BJ (cell line): ENCODE results near the gene GPHA2. TPM values are rescaled to one million over a fixed set of nuclear protein-coding genes. Genes with fewer than 3 reads are reported as not detected.
A peak's percentile ranks its signal among the peaks of the same experiment; 100 is the strongest.

Experiments
- CTCF ChIA-PET: fragments of 350-600 bp; formaldehyde crosslinking; extraction: SDS; loops from one replicate; lab custom pipeline; 2021; ENCODE audit warnings: antibody characterized with exemption, inconsistent platforms; lab: Yijun Ruan, JAX
- POLR2A ChIA-PET: fragments of 300-600 bp; sonication (Branson Sonifier 250); formaldehyde crosslinking; extraction: SDS; loops from one replicate; lab custom pipeline; 2021; ENCODE audit warnings: antibody characterized with exemption; lab: Charles Lee
- DNase-seq: peaks from one replicate; pipeline ENCODE4 v3.0.0-alpha.2; 2011; ENCODE audit warnings: low read depth
- H3K27me3 ChIP-seq: 2 replicates; pipeline ENCODE4 v1.6.0; 2011; ENCODE audit warnings: low read length; ENCODE audit not compliant: control insufficient read depth, insufficient read depth
- H3K36me3 ChIP-seq: 2 replicates; pipeline ENCODE4 v1.5.1; 2011; ENCODE audit warnings: low read length; ENCODE audit not compliant: control insufficient read depth, insufficient read depth
- H3K4me3 ChIP-seq: 2 replicates; pipeline ENCODE4 v1.5.1; 2011; ENCODE audit warnings: low read depth, mild to moderate bottlenecking, control low read depth, low read length
- polyA plus RNA-seq: library from polyadenylated mRNA; depleted of rRNA; stranded (reverse); fragments of >200 nt; gene quantifications from 2 replicates; pipeline ENCODE4 v1.2.3, GENCODE V29; 2011
- TF ChIP-seq, protein P1 (sequence below): IDR thresholded peaks from 2 replicates; pipeline ENCODE4 v1.5.1; 2011; ENCODE audit warnings: low read depth, mild to moderate bottlenecking, control low read depth, inconsistent platforms, low read length, moderate library complexity; ENCODE audit not compliant: insufficient read depth

The GPHA2 gene
- polyA plus RNA-seq, 1 experiment = not detected

DNA sequence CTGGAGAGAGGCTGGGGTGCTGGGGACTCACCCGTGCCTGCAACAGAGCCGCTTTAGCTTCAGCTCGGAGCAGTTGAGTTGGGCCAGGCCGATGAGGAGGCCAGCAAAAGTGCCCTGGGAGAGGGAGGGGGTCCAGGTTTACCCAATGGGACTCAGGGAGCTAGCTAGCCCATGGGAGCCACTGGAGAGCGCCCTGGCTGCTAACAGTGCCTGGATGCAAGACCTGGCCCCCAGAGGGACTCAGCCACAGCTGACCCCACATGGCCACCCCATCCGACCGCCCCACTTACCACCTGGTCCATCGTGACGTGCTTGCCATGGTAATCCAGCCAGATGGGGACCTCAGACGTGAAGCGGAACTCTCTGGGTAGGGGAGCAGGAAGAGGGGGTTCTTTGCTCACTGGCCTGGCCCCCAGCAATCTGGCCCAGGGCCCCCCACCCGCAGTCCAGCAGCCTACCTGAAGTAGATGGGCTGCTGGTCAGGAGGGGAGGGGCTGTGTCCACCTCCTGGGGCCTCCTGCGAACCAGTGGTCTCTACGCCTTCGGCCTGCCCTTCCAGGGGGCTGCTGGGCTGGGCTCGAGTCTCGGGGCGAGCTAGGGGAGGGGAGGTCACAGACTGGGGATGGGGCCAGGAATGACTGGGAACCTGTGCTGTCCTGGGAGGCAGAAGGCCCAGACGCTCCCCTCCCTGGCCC lies 38.2 kb downstream of the GPHA2 start:
- ChIA-PET POLR2A (no interaction called here), CTCF (interaction anchor here (1.3 to 29.7 kb wide), 5 partner anchors 7 to 213 kb away, joined by 3 to 797 read pairs (median 4); partner anchors contain the start of gene CDC42BPG)
- DNase-seq = no peak
- H3K4me3 ChIP-seq = no peak overlapping the region
- TF ChIP-seq, protein P1, sequence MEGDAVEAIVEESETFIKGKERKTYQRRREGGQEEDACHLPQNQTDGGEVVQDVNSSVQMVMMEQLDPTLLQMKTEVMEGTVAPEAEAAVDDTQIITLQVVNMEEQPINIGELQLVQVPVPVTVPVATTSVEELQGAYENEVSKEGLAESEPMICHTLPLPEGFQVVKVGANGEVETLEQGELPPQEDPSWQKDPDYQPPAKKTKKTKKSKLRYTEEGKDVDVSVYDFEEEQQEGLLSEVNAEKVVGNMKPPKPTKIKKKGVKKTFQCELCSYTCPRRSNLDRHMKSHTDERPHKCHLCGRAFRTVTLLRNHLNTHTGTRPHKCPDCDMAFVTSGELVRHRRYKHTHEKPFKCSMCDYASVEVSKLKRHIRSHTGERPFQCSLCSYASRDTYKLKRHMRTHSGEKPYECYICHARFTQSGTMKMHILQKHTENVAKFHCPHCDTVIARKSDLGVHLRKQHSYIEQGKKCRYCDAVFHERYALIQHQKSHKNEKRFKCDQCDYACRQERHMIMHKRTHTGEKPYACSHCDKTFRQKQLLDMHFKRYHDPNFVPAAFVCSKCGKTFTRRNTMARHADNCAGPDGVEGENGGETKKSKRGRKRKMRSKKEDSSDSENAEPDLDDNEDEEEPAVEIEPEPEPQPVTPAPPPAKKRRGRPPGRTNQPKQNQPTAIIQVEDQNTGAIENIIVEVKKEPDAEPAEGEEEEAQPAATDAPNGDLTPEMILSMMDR = no peak
- H3K36me3 ChIP-seq = peaks cover 27% of the 10 kb centered on the region
- no peaks in the 10 kb centered on the region for H3K27me3 ChIP-seq

GRCh38 chr11:64896448-64897022 lies 39.2 kb downstream of the GPHA2 start:
- Histone ChIP-seq H3K4me3 (no peak overlapping the region), H3K36me3 (peaks cover 21% of the 10 kb centered on the region), H3K27me3 (no peaks in the 10 kb centered on the region)
- POLR2A ChIA-PET = no interaction called here
- CTCF ChIA-PET = interaction anchor here (1.1 to 29.7 kb wide), 4 partner anchors 8 to 40 kb away, joined by 4 to 797 read pairs (median 8); partner anchors contain the start of gene CDC42BPG
- TF ChIP-seq, protein P1 = no peak
- DNase-seq = no peak

DNA sequence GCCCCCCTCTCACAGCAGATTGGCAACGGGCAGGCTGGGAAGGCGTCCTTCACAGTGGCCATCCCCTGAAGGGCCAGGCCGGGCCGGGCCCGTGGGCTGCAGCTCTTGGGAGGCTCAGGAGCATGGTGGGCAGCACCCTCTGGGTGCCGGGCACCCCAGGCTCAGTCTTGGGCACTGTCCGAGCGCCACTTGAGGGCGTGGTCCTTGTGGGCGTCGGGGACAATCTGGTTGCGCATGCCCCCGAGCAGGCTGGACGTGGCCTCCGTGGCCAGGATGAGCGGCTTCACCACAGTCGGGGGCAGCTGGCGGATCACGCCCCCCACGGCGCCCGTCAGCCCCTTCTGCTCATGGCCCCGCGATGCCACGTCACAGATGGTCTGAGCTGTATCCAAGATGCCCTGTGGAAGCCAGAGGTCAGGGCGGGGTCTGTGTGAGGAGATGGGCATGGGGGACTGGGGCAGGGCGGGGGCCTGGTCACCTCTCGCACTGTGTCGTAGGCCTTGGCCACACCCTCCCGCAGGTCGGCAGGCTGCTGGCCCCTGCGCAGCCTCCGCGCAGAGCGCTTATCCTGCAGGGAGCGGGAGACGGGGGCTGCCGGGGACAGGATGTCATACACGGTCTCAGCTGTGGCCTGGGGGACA lies 40.8 kb downstream of the GPHA2 start:
- no peaks in the 10 kb centered on the region for H3K27me3 ChIP-seq
- ChIA-PET POLR2A (interaction anchor here (0.6 kb wide), 1 partner anchor 35 kb away, joined by 3 read pairs; no protein-coding TSS in a partner anchor), CTCF (interaction anchor here (0.9 to 29.7 kb wide), 13 partner anchors 9 to 120 kb away, joined by 3 to 797 read pairs (median 6); partner anchors contain the start of genes ARL2 and CDC42BPG)

GRCh38 chr11:64894070-64894811 lies 41.5 kb downstream of the GPHA2 start:
- CTCF ChIA-PET = interaction anchor here (0.6 to 29.7 kb wide), 16 partner anchors 9 to 203 kb away, joined by 3 to 797 read pairs (median 6); partner anchors contain the start of genes ARL2, BATF2 and CDC42BPG

More for the DNA sequence above, 40.8 kb downstream of the GPHA2 start:
- H3K4me3 ChIP-seq = no peak overlapping the region
- peaks cover 14% of the 10 kb centered on the region for H3K36me3 ChIP-seq
- TF ChIP-seq, protein P1 = no peak
- DNase-seq = no peak

More at GRCh38 chr11:64894070-64894811, 41.5 kb downstream of the GPHA2 start:
- Histone ChIP-seq H3K27me3 (no peaks in the 10 kb centered on the region), H3K4me3 (no peak overlapping the region), H3K36me3 (peaks cover 14% of the 10 kb centered on the region)
- POLR2A ChIA-PET = interaction anchor here (0.6 kb wide), 1 partner anchor 35 kb away, joined by 3 read pairs; no protein-coding TSS in a partner anchor
- no peak for DNase-seq
- TF ChIP-seq, protein P1 = peak; percentile 94
